H1 (cell line): ENCODE data around the gene MRPL33. TPM values are rescaled to one million over a fixed set of nuclear protein-coding genes. Genes with fewer than 3 reads are reported as not detected.

Source experiments
- CTCF ChIA-PET: fragments of 300-600 bp; sonication (Branson Sonifier 250); formaldehyde crosslinking; loops from one replicate; lab custom pipeline; 2021; ENCODE audit not compliant: partially characterized antibody; lab: Charles Lee
- POLR2A ChIA-PET: fragments of 300-600 bp; sonication (Branson Sonifier 250); formaldehyde crosslinking; loops from one replicate; lab custom pipeline; 2021; ENCODE audit warnings: inconsistent platforms; ENCODE audit not compliant: partially characterized antibody; lab: Charles Lee
- DNase-seq, 2 experiments: peaks; one replicate each; pipeline versions ENCODE4 v3.0.0 to v3.0.0-alpha.2; 2010 to 2022; ENCODE audit warnings: low spot score in 2 of 2, low read depth in 1 of 2, mixed read lengths in 1 of 2
- FAIRE-seq: peaks from 2 replicates; lab custom pipeline; 2011; peaks lifted over from hg19 to GRCh38; lab: Jason Lieb, UNC
- H2AFZ ChIP-seq: 2 replicates; pipeline ENCODE4 v1.8.1; 2012; ENCODE audit warnings: low read length, inconsistent platforms
- H2AK5ac ChIP-seq: 2 replicates; pipeline ENCODE4 v1.6.1; 2013; ENCODE audit warnings: low read depth, low read length
- H2BK120ac ChIP-seq: replicated peaks from 2 replicates; pipeline ENCODE3; 2013; ENCODE audit warnings: low read depth, low read length, inconsistent platforms
- H2BK12ac ChIP-seq: 2 replicates; pipeline ENCODE4 v1.6.1; 2013; ENCODE audit warnings: low read depth, low read length
- H2BK15ac ChIP-seq: 2 replicates; pipeline ENCODE4 v1.6.1; 2013; ENCODE audit warnings: low read length
- H2BK20ac ChIP-seq: 2 replicates; pipeline ENCODE4 v1.6.1; 2013; ENCODE audit warnings: low read length
- H2BK5ac ChIP-seq: 2 replicates; pipeline ENCODE4 v1.6.1; 2013; ENCODE audit warnings: low read depth, low read length
- H3K14ac ChIP-seq: 2 replicates; pipeline ENCODE4 v1.6.1; 2013; ENCODE audit warnings: inconsistent platforms; ENCODE audit not compliant: insufficient read length
- H3K18ac ChIP-seq: 2 replicates; pipeline ENCODE4 v1.6.1; 2013; ENCODE audit warnings: low read length; ENCODE audit errors: extremely low read depth
- H3K23ac ChIP-seq: 2 replicates; pipeline ENCODE4 v1.6.1; 2013; ENCODE audit warnings: inconsistent platforms; ENCODE audit not compliant: insufficient read length
- H3K23me2 ChIP-seq: 2 replicates; pipeline ENCODE4 v1.6.1; 2013; ENCODE audit warnings: low read depth, low read length
- H3K27ac ChIP-seq: 2 replicates; pipeline ENCODE4 v1.6.1; 2011; ENCODE audit warnings: low read depth, low read length, inconsistent platforms
- H3K27me3 ChIP-seq, 4 experiments: replicated peaks in 1 of 4; 1 replicate in 1 of 4; 2 replicates in 3 of 4; pipeline versions ENCODE4 v1.6.1 to v1.8.1; 2011 to 2013; ENCODE audit warnings: low read length in 3 of 4, mild to moderate bottlenecking in 3 of 4, inconsistent platforms in 2 of 4, mixed read lengths in 2 of 4, moderate library complexity in 1 of 4; ENCODE audit not compliant: control insufficient read depth in 3 of 4, insufficient read depth in 3 of 4; ENCODE audit errors: extremely low read depth in 1 of 4
- H3K36me3 ChIP-seq, 4 experiments: 2 replicates each; pipeline versions ENCODE4 v1.6.1 to v1.8.1; 2011 to 2013; ENCODE audit warnings: mild to moderate bottlenecking in 4 of 4, low read length in 3 of 4, moderate library complexity in 2 of 4, control low read depth in 1 of 4, inconsistent platforms in 1 of 4; ENCODE audit not compliant: insufficient read depth in 4 of 4, control insufficient read depth in 2 of 4
- H3K4ac ChIP-seq: replicated peaks from 2 replicates; pipeline ENCODE3; 2013; ENCODE audit warnings: low read length, low read depth, mixed read lengths, inconsistent platforms; ENCODE audit not compliant: insufficient read length
- H3K4me1 ChIP-seq, 4 experiments: replicated peaks in 1 of 4; 1 replicate in 1 of 4; 2 replicates in 3 of 4; pipeline versions ENCODE4 v1.6.1 to v1.8.1; 2011 to 2013; ENCODE audit warnings: low read length in 3 of 4, inconsistent platforms in 2 of 4, mixed read lengths in 1 of 4; ENCODE audit not compliant: insufficient read depth in 4 of 4, control insufficient read depth in 3 of 4
- H3K4me2 ChIP-seq, 2 experiments: 2 replicates each; pipeline versions ENCODE4 v1.6.1 to v1.8.1; 2011 to 2013; ENCODE audit warnings: low read depth in 2 of 2, low read length in 2 of 2, control low read depth in 1 of 2, inconsistent platforms in 1 of 2, mild to moderate bottlenecking in 1 of 2; ENCODE audit not compliant: insufficient read depth in 1 of 2
- H3K4me3 ChIP-seq, 4 experiments: fragments of 200-600, 300-600 bp in 1 of 4; sonication (generic), shearing (Covaris generic), sonication (Bioruptor Twin) in 1 of 4; 2 replicates each; pipeline versions ENCODE4 v1.5.1 to v1.8.1; 2011 to 2016; ENCODE audit warnings: low read length in 4 of 4, low read depth in 3 of 4, control low read depth in 2 of 4, inconsistent platforms in 2 of 4, mild to moderate bottlenecking in 2 of 4, mixed read lengths in 1 of 4, moderate library complexity in 1 of 4; ENCODE audit not compliant: insufficient read depth in 2 of 4; ENCODE audit errors: extremely low read depth in 1 of 4
- H3K56ac ChIP-seq: replicated peaks from 2 replicates; pipeline ENCODE3; 2013; ENCODE audit warnings: low read depth, mild to moderate bottlenecking, mixed read lengths, low read length, inconsistent platforms; ENCODE audit not compliant: insufficient read length
- H3K79me1 ChIP-seq: 2 replicates; pipeline ENCODE4 v1.6.1; 2013; ENCODE audit warnings: low read depth, low read length, control low read depth
- H3K79me2 ChIP-seq, 2 experiments: 2 replicates each; pipeline versions ENCODE4 v1.6.1 to v1.8.1; 2012 to 2013; ENCODE audit warnings: low read length in 2 of 2, mild to moderate bottlenecking in 2 of 2, inconsistent platforms in 1 of 2; ENCODE audit not compliant: insufficient read depth in 2 of 2, control insufficient read depth in 1 of 2
- H3K9ac ChIP-seq, 4 experiments: replicated peaks in 1 of 4; 1 replicate in 1 of 4; 2 replicates in 3 of 4; pipeline versions ENCODE4 v1.6.1 to v1.8.1; 2011 to 2013; ENCODE audit warnings: low read depth in 3 of 4, low read length in 3 of 4, control low read depth in 2 of 4, mild to moderate bottlenecking in 2 of 4, moderate library complexity in 2 of 4, inconsistent platforms in 1 of 4; ENCODE audit errors: extremely low read depth in 1 of 4
- H3K9me3 ChIP-seq, 2 experiments: 2 replicates each; pipeline versions ENCODE4 v1.6.1 to v1.8.1; 2012 to 2013; ENCODE audit warnings: mild to moderate bottlenecking in 2 of 2, moderate library complexity in 2 of 2, control low read depth in 1 of 2, inconsistent platforms in 1 of 2, low read depth in 1 of 2, low read length in 1 of 2, mixed read lengths in 1 of 2; ENCODE audit not compliant: insufficient read depth in 2 of 2
- H4K20me1 ChIP-seq, 2 experiments: replicated peaks in 1 of 2; 2 replicates each; pipeline versions ENCODE3 to v1.8.1; 2011 to 2013; ENCODE audit warnings: inconsistent platforms in 2 of 2, low read length in 2 of 2, mild to moderate bottlenecking in 1 of 2; ENCODE audit not compliant: insufficient read depth in 2 of 2, control insufficient read depth in 1 of 2
- H4K5ac ChIP-seq: 2 replicates; pipeline ENCODE4 v1.6.1; 2013; ENCODE audit warnings: low read length, low read depth, mixed read lengths, inconsistent platforms; ENCODE audit not compliant: insufficient read length
- H4K8ac ChIP-seq: 2 replicates; pipeline ENCODE4 v1.8.0; 2013; ENCODE audit warnings: mild to moderate bottlenecking, moderate library complexity, low read length, inconsistent platforms; ENCODE audit not compliant: insufficient read depth; ENCODE audit errors: extremely low read depth
- H4K91ac ChIP-seq: replicated peaks from 2 replicates; pipeline ENCODE3; 2013; ENCODE audit warnings: low read length, mixed read lengths, inconsistent platforms; ENCODE audit not compliant: insufficient read length
- GABPA ChIP-seq: IDR thresholded peaks from 2 replicates; pipeline ENCODE4 v1.6.1; 2011; ENCODE audit warnings: mild to moderate bottlenecking, low read length, moderate library complexity, borderline replicate concordance; ENCODE audit not compliant: insufficient read depth
- WGBS, 2 experiments: shearing (Covaris generic) in 1 of 2; methylation state at CpG; one replicate each; pipeline versions ENCODE4 v1.1.6 to v1.1.7; 2013 to 2015; ENCODE audit warnings: low lambda C conversion rate in 2 of 2, mixed read lengths in 2 of 2, inconsistent platforms in 1 of 2, low coverage in 1 of 2, missing lambda C conversion rate in 1 of 2; ENCODE audit not compliant: insufficient replicate concordance in 2 of 2, insufficient coverage in 1 of 2, insufficient read length in 1 of 2; ENCODE audit errors: extremely low coverage in 1 of 2, missing lambda C conversion rate in 1 of 2; 5-methylcytosine and 5-hydroxymethylcytosine counted together
- polyA plus RNA-seq, 7 experiments: library from polyadenylated mRNA; depleted of rRNA in 3 of 7; stranded (reverse) in 5 of 7; unstranded in 2 of 7; fragments of >200 nt in 5 of 7; fragments of 200-250 nt in 2 of 7; gene quantifications; 1 replicate in 5 of 7; 2 replicates in 1 of 7; 4 replicates in 1 of 7; pipeline versions ENCODE4 v1.2.1 to v1.2.3, GENCODE V29; 2011 to 2013; ENCODE audit warnings: missing spikeins in 2 of 7, mixed read lengths in 2 of 7
- total RNA-seq: library from RNA; stranded (reverse); fragmentation: NEBNext Ultra II Directional; extraction: Animal tissue kit (Norgen Biotek cat#: 25700); gene quantifications from 2 replicates; pipeline ENCODE4 v1.2.1, GENCODE V29; 2021

Gene MRPL33
- total and polyA plus RNA-seq, 2 of the 8 experiments (the other 6 are each of a cell fraction or from before 2014, with no cell fraction given) = 24.3 to 62.9 TPM

- H3K56ac ChIP-seq = no peak overlapping the region
- no peak overlapping the region for H2BK15ac ChIP-seq
- no peak overlapping the region for H4K5ac ChIP-seq
- H2AK5ac ChIP-seq = no peak overlapping the region
- no peaks in the 10 kb centered on the region for H3K79me1 ChIP-seq
- H3K27me3 ChIP-seq = peaks cover 0 to 1% (median 0%) of the 10 kb centered on the region in 4 experiments; a peak in 1 of 7 replicates
- H4K8ac ChIP-seq = no peak overlapping the region
- no peak overlapping the region for H3K4ac ChIP-seq
- H3K4me2 ChIP-seq = no peak overlapping the region
- no peaks in the 10 kb centered on the region for H4K20me1 ChIP-seq
- 85% methylated on average over 2 of the region's 2 CpGs; no CpG with 5 or more reads in 1 of the 2 experiments for WGBS, 2 experiments
- no peak overlapping the region for H4K91ac ChIP-seq
- no peaks in the 10 kb centered on the region for H3K36me3 ChIP-seq
- DNase-seq (no peak), FAIRE-seq (no peak)
- H3K9ac ChIP-seq = no peak overlapping the region
- ChIA-PET CTCF (interaction anchor here (0.6 to 1.5 kb wide), 3 partner anchors 9 to 611 kb away, joined by 3 to 8 read pairs (median 3); no protein-coding TSS in a partner anchor), POLR2A (no interaction called here)
- no peak overlapping the region for H2AFZ ChIP-seq
- H3K23ac ChIP-seq = no peak overlapping the region
- H3K27ac ChIP-seq = no peak overlapping the region
- no peaks in the 10 kb centered on the region for H3K23me2 ChIP-seq
- no peak overlapping the region for H2BK12ac ChIP-seq
- H3K14ac ChIP-seq = no peak overlapping the region
- no peak overlapping the region for H3K4me3 ChIP-seq
- H2BK5ac ChIP-seq = no peak overlapping the region
- no peak overlapping the region for H2BK20ac ChIP-seq
- no peaks in the 10 kb centered on the region for H3K9me3 ChIP-seq
- H2BK120ac ChIP-seq = no peak overlapping the region
- H3K18ac ChIP-seq = no peak overlapping the region
- no peaks in the 10 kb centered on the region for H3K79me2 ChIP-seq
- no peak for TF ChIP-seq GABPA
- TF ChIP-seq, all 59 proteins: peak for 0
- H3K4me1 ChIP-seq = no peaks in the 10 kb centered on the region
Measured at GRCh38 chr2:27808418-27808817, 36.9 kb downstream of the MRPL33 start.
